Measurements from ENCODE around the gene SAP25.

Gene SAP25

GRCh38 chr7:100595188-100595587 lies 21.5 kb upstream of the SAP25 start:
- no peak for DNase-seq (ENCODE audit: low read depth)

DNA sequence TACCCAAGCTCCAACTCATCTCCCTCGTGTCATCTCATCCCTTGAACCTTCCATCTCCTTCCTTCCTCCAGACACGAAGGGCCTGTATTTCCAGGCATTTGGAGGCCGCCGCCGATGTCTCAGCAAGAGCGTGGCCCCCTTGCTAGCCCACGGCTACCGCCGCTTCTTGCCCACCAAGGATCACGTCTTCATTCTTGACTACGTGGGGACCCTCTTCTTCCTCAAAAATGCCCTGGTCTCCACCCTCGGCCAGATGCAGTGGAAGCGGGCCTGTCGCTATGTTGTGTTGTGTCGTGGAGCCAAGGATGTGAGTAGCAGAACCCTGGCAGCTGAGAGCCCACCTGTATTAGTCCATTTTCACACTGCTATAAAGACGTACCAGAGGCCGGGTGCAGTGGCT lies 17.9 kb upstream of the SAP25 start:
- DNase-seq (ENCODE audit: low read depth), result no peak

DNA sequence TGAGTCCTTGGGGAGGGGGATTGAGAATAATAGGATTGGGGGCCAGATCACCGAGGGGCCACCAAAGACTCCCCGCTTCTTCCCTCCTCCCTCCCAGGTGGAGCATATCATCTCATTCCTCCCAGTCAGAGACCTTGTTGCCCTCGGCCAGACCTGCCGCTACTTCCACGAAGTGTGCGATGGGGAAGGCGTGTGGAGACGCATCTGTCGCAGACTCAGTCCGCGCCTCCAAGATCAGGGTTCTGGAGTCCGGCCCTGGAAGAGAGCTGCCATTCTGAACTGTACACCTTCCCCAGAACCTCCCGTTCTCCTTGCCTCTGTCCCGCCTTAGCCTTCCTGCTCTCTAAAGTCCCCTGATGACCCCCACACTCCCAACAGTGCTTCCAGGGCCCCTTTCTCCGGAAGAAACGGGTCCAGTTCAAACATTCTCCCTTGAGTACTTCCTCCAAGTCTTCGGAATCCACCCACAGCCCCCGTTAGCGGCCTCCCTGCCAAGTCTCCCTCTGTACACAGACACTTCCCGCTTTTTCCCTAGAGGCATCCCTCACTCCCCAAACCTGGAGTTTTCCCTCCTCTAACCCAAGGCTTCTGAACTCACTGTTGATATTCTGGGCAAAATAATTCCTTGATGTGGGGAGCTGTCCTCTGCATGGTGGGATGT lies 16.5 kb upstream of the SAP25 start:
- no peak for DNase-seq (ENCODE audit: low read depth)

DNA sequence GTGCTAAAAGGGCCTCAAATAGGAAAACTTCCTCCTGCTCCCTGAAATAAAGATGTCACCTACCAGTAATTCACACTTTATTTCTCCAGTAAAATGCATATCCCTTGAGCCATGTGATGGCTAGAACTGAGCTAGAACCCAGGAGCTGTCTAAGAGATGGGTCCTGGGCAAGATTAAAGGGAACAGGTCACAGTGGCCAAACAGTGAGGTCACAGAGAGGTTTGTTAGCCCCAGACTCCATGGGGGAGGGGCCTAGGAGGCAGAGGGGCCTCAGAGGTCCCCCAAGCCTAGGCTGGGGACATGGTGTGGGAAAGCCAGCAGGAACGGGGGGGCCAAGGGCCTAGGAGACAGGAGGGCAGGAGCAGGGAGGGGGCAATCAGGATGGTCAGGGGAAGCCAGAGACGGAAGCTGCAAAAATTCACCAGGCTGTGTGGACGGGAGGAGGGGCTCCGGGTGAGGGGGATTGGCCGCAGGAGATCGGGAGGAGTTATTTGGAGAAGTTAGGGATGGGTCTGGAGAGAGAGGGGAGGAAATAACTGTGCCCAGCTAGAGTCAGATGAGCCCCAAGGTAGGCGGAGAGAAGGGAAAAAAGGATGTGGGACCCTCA lies 15.7 kb upstream of the SAP25 start:
- DNase-seq (ENCODE audit: low read depth), result no peak

DNA sequence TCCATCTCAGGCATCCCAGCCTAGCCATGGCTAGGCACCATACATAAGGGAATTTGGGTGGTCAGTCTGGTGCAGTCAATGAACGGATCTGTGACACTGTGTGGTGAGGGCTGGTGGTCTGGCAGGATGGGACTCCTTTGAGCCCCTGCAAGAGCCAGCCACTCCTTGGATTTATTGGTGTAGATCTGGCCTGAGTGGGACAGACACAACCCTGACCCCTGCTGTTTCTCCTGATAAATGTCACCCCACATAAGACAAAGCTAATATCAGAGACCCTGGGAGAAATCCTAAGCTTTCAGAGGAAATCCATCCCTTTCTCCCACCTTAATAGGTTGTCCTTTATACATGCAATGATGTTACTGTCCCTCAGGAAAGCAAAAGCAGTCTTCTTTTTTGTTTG lies 14.7 kb upstream of the SAP25 start:
- DNase-seq (ENCODE audit: low read depth), result no peak

GRCh38 chr7:100586266-100587025 lies 12.7 kb upstream of the SAP25 start, which contains the start of gene FBXO24:
FBXO24 (plus strand) TSS chr7:100586328; CDS start chr7:100586626, 298 bp downstream.
- DNase-seq (ENCODE audit: low read depth), result peak; percentile 98

GRCh38 chr7:100585511-100586265 lies 12.0 kb upstream of the SAP25 start, which contains the start of gene LRCH4:
LRCH4 (minus strand) TSS chr7:100586129; CDS start chr7:100586100, 29 bp downstream.
- no peak for DNase-seq (ENCODE audit: low read depth)

DNA sequence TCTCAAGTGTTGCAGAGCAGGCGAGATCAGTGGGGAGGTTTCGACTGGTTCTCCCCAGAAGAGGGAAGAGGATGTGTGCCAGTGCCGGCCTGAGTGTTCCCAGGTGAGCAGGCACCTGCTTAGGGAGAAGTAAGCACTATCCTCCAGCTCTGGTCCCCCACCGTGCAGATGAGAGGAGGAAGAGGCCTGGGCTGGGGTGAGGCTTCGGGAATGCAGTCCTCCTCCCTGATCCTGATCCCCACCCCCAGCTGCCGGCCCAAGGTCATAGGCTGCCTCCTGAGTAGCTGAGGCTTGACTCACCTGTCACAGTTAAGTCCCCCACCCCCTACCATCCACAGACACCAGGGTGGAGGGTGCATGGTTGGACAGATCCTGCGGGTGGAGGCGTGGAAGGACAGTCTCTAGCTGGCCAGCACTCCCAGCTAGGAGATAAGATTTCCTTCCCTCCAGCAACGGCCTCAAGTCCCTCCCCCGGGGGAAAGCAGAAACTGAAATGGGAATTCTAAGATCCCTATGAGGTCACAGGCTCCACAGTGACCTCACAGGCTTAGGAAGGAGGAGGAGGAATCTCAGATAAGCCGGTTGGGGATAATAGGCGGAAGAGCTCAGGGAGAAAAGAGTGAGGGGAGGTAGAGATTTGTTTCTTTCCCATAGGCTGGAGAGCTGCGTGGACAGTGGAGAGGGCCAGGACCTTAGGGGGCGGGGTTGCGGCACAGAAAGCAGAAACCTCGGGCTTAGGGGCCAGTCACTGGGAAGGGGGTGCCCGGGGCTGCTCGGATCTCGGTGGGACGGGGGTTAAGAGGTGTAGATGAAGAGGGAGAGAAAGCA lies 11.2 kb upstream of the SAP25 start:
- no peak for DNase-seq (ENCODE audit: low read depth)

DNA sequence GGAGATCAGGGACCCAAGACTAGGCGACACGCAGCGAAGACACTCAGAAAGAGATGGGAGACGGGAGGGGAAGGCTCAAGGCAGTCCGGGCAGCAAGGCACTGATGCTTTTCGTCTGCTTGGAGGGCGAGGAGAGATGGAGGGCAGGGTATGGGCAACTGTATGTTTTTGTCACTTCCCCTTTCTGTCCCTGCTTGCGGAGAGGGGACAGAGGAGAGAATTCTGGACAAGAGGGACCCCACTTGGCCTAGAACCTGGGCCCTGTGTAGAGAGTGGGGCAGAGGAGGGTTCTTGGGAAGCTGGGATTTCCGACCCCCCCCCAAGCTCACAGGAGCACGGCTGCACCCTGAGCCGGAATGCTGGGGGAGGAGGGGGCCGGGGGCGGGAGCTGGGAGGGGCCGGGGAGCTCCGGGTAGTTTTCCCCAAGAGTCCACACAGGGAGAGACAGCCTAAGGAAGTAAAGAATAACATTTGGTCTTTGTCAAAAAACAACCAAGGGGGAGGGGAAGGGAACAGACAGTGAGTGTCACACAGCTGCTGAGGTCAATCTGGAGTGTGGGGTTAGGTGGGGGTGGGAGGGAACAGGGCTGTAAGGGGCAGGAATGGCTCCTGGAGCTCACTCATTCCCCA lies 10.5 kb upstream of the SAP25 start:
- no peak for DNase-seq (ENCODE audit: low read depth)

DNA sequence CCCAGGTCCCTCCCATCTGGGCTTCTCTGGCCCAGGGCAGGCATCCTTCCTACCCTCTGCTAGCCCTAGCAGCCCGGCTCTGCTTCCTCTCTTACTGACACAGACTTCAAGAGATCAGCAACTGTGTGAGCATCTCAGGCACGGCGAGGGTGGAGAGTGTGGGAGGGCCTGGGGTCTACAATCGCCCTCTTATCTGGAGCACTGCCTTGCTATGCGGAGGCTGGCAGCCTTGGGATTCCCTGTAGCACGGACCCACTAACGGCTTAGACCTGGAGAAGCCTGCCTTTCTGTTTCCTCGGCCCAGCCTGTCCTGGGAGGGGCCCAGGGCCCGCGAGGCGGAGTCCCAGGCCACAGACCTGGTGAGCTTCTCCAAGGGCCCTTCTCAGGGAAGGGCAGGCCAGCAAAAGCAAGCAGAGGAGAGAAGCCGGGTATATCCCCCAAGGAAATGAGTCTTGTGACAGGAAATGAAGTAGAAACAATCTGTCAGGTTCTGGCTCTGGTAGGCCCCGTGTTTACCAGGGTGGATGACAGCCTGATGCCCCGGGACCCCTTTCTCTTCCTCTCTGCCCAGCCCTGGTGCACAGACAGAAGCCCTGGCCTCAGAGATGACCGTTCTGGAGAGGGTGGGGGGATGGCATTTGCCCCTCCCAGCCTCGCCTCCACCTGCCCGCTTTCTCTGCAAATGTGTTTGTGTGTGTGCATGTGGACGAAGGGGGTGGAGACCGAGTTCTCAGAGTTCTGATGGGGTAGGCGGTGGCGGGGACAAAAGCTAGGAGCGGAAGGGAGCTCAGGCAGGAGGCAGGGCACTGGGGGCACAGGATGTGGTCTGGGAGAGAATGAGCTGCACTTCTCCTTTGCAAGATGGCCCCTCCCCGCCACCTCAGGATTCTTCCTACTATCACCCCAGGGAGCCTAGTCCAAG lies 9.7 kb upstream of the SAP25 start:
- no peak for DNase-seq (ENCODE audit: low read depth)

- no peak for DNase-seq (ENCODE audit: low read depth)
These were observed 8.9 kb upstream of the SAP25 start for GRCh38 chr7:100582650-100583049.

DNA sequence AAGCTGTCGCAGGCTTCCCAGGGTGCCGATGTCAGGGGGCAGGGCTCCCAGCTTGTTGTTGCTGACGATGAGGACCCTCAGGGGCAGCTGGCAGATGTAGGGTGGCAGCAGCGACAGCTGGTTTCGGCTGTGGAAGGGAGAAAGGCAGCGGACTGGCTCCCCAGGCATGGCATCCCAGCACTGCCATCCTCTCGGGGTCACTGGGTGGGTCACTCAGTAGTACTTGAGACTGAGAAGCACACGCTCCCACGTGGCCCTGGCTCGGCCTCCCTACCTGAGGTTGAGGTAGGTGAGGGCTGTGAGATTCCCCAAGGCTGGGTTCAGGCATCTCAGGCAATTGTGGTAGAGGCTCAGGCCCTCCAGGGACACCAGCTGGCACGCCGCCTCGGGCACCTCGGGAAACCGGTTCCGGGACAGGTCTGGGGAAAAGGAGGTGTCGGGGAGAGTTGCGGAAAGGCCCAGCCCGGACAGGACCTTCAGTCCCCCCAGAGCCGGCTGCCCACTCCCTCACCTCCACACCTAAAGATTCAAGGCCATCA lies 8.4 kb upstream of the SAP25 start:
- DNase-seq (ENCODE audit: low read depth), result no peak

DNA sequence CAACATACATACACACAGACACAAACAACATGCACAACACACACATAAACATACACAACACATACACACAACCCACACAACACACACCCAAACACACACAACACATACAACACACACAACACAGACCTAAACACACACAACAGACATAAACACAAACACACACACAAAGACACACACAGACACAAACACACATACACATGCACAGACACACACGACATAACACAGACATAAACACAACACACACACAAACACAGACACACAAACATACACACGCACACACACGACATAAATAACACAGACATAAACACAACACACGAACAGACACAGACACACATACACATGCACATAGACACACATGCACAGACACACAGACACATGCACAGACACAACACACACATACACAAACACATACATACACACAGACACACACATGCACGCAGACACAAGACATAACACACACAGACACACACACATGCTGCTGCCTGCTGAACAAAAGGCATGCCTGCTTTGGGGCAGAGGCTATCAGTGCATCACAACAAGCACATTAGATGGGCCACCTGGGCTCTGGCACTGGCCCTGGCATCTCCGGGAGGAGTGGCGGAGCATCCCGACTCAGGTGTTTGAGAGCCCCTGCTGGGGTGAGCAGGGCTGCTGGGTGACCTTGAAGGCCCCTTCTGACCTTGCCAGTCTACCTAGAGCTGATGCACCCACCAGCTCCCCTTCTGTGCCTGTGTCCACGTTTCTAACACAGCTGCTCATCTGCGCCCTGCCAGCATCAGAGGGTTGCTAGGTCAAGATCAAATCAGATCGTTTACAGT lies 7.0 kb upstream of the SAP25 start:
- no peak for DNase-seq (ENCODE audit: low read depth)

- DNase-seq (ENCODE audit: low read depth), result no peak
These were observed 4.8 kb upstream of the SAP25 start for GRCh38 chr7:100578246-100579183.

- no peak for DNase-seq (ENCODE audit: low read depth)
These were observed 3.8 kb upstream of the SAP25 start for GRCh38 chr7:100577507-100577906.

GRCh38 chr7:100577103-100577502 lies 3.4 kb upstream of the SAP25 start:
- no peak for DNase-seq (ENCODE audit: low read depth)

- no peak for DNase-seq (ENCODE audit: low read depth)
These were observed 2.8 kb upstream of the SAP25 start for GRCh38 chr7:100576384-100576993.
